Measurements from ENCODE around the gene ADARB2. TPM values are rescaled to one million over a fixed set of nuclear protein-coding genes. Genes with fewer than 3 reads are reported as not detected.

Gene ADARB2
- total and polyA plus RNA-seq, 4 donors, result 0.55 to 0.70 (median 0.59) TPM; not detected in 1

GRCh38 chr10:1654247-1654646, 83.1 kb downstream of the ADARB2 start:
- no peak for DNase-seq (ENCODE audit: low spot score)
- Histone ChIP-seq H3K27ac (ENCODE audit: low read depth in 1 of 2, low read length in 2 of 2) (no peak overlapping the region), H3K9me3 (ENCODE audit: control insufficient read depth in 4 of 4, low read length in 3 of 4) (no peaks in the 10 kb centered on the region), H3K4me1 (ENCODE audit: control insufficient read depth in 4 of 4, insufficient read depth in 4 of 4, low read length in 3 of 4) (peaks cover 0 to 12% (median 7%) of the 10 kb centered on the region in 4 donors), H3K36me3 (ENCODE audit: control insufficient read depth in 4 of 4, insufficient read depth in 3 of 4, low read depth in 1 of 4, low read length in 3 of 4) (no peaks in the 10 kb centered on the region), H3K9ac (ENCODE audit: low read depth in 1 of 2, low read length in 2 of 2) (no peak overlapping the region), H3K4me3 (ENCODE audit: low read depth in 1 of 3, low read length in 3 of 3) (no peak overlapping the region), H3K27me3 (ENCODE audit: control insufficient read depth in 4 of 4, insufficient read depth in 4 of 4, low read length in 3 of 4) (no peaks in the 10 kb centered on the region)
- 75% methylated on average over 6 of the region's 6 CpGs for WGBS
- TF ChIP-seq, protein P1, sequence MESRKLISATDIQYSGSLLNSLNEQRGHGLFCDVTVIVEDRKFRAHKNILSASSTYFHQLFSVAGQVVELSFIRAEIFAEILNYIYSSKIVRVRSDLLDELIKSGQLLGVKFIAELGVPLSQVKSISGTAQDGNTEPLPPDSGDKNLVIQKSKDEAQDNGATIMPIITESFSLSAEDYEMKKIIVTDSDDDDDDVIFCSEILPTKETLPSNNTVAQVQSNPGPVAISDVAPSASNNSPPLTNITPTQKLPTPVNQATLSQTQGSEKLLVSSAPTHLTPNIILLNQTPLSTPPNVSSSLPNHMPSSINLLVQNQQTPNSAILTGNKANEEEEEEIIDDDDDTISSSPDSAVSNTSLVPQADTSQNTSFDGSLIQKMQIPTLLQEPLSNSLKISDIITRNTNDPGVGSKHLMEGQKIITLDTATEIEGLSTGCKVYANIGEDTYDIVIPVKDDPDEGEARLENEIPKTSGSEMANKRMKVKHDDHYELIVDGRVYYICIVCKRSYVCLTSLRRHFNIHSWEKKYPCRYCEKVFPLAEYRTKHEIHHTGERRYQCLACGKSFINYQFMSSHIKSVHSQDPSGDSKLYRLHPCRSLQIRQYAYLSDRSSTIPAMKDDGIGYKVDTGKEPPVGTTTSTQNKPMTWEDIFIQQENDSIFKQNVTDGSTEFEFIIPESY (IDR thresholded peaks at IDR 0.05), result no peak
- TF ChIP-seq CTCF (IDR thresholded peaks at IDR 0.05; ENCODE audit: low read depth, low read length, missing input control) (no peak), RAD21 (IDR thresholded peaks at IDR 0.05) (no peak), FOXA2 (IDR thresholded peaks at IDR 0.05) (no peak), YY1 (IDR thresholded peaks at IDR 0.05) (no peak), FOXA1 (IDR thresholded peaks at IDR 0.05) (no peak)

GRCh38 chr10:1653321-1653720, 84.0 kb downstream of the ADARB2 start:
- no peak overlapping the region for H3K4me3 ChIP-seq (ENCODE audit: low read depth in 1 of 3, low read length in 3 of 3)
- WGBS, result 86% methylated on average over 11 of the region's 11 CpGs
- no peak overlapping the region for H3K27ac ChIP-seq (ENCODE audit: low read depth in 1 of 2, low read length in 2 of 2)
- TF ChIP-seq TAF1 (conservative IDR thresholded peaks at IDR 0.05) (no peak), YY1 (IDR thresholded peaks at IDR 0.05) (no peak)
- no peaks in the 10 kb centered on the region for H3K9me3 ChIP-seq (ENCODE audit: control insufficient read depth in 4 of 4, low read length in 3 of 4)
- no peak overlapping the region for H3K9ac ChIP-seq (ENCODE audit: low read depth in 1 of 2, low read length in 2 of 2)
- DNase-seq (ENCODE audit: low spot score), result no peak
- H3K4me1 ChIP-seq (ENCODE audit: control insufficient read depth in 4 of 4, insufficient read depth in 4 of 4, low read length in 3 of 4), result peaks cover 0 to 12% (median 7%) of the 10 kb centered on the region in 4 donors
- H3K27me3 ChIP-seq (ENCODE audit: control insufficient read depth in 4 of 4, insufficient read depth in 4 of 4, low read length in 3 of 4), result no peaks in the 10 kb centered on the region
- H3K36me3 ChIP-seq (ENCODE audit: control insufficient read depth in 4 of 4, insufficient read depth in 3 of 4, low read depth in 1 of 4, low read length in 3 of 4), result no peaks in the 10 kb centered on the region

DNA sequence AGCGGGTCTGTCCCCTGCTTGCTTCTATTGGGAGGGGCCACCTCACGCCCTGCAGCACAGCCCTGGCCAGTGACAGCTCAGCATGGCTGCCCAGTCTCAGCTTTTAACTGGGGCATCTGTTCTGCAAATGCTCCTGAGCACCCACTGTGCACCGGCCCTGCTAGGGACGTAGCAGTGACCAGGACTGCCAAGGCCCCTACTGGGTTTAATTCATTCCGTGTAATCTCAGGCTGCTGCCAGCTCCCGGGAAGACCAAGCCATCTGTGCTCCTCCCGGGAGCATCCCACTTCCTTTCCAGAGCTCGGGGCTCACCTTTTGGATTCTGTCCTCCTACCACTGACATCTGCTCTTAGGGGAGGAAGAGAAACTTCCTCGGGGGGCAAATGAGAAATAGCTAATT, 85.2 kb downstream of the ADARB2 start:
- H3K9me3 ChIP-seq (ENCODE audit: control insufficient read depth in 4 of 4, low read length in 3 of 4), result no peaks in the 10 kb centered on the region
- peaks cover 0 to 12% (median 7%) of the 10 kb centered on the region in 4 donors for H3K4me1 ChIP-seq (ENCODE audit: control insufficient read depth in 4 of 4, insufficient read depth in 4 of 4, low read length in 3 of 4)
- no peak overlapping the region for H3K27ac ChIP-seq (ENCODE audit: low read depth in 1 of 2, low read length in 2 of 2)
- H3K9ac ChIP-seq (ENCODE audit: low read depth in 1 of 2, low read length in 2 of 2), result no peak overlapping the region
- no peaks in the 10 kb centered on the region for H3K36me3 ChIP-seq (ENCODE audit: control insufficient read depth in 4 of 4, insufficient read depth in 3 of 4, low read depth in 1 of 4, low read length in 3 of 4)
- no peak overlapping the region for H3K4me3 ChIP-seq (ENCODE audit: low read depth in 1 of 3, low read length in 3 of 3)
- H3K27me3 ChIP-seq (ENCODE audit: control insufficient read depth in 4 of 4, insufficient read depth in 4 of 4, low read length in 3 of 4), result no peaks in the 10 kb centered on the region
- TF ChIP-seq MAX (IDR thresholded peaks at IDR 0.05) (no peak), GABPA (IDR thresholded peaks at IDR 0.05 in 1 of 2, conservative IDR thresholded peaks at IDR 0.05 in 1 of 2) (no peak), RAD21 (IDR thresholded peaks at IDR 0.05) (no peak), JUND (IDR thresholded peaks at IDR 0.05) (no peak), RXRA (IDR thresholded peaks at IDR 0.05) (no peak), CTCF (IDR thresholded peaks at IDR 0.05; ENCODE audit: low read depth, low read length, missing input control) (no peak), YY1 (IDR thresholded peaks at IDR 0.05) (no peak), TAF1 (conservative IDR thresholded peaks at IDR 0.05) (no peak), REST (IDR thresholded peaks at IDR 0.05) (no peak), HNF4G (IDR thresholded peaks at IDR 0.05) (no peak), SP1 (IDR thresholded peaks at IDR 0.05) (no peak)
- TF ChIP-seq, protein P1 (IDR thresholded peaks at IDR 0.05), result no peak
- TF ChIP-seq, protein P2, sequence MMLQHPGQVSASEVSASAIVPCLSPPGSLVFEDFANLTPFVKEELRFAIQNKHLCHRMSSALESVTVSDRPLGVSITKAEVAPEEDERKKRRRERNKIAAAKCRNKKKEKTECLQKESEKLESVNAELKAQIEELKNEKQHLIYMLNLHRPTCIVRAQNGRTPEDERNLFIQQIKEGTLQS (IDR thresholded peaks at IDR 0.05), result no peak
- 68% methylated on average over 9 of the region's 9 CpGs for WGBS
- no peak for DNase-seq (ENCODE audit: low spot score)
